ENCODE measurements around the gene ARHGEF10L.

Gene ARHGEF10L

DNA sequence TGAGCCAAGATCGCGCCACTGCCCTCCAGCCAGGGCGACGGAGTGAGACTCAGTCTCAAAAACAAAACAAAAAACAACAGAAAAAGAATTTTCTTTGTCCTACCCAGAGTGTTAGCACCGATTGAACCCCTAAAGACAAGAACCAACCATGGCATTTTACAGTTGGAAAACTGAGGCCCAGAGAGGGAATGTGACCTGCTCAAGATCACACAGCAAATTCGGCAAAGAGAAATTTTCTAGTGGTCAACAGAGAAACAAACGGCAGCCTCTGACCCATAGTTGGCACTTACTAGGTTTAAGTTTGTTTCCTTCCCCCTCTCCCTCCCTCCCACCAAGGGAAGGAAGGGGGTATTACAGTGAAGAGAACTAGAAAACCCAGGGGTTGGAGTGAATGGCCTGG is 195.1 kb downstream of the ARHGEF10L start:
- CTCF ChIA-PET = no interaction called here

DNA sequence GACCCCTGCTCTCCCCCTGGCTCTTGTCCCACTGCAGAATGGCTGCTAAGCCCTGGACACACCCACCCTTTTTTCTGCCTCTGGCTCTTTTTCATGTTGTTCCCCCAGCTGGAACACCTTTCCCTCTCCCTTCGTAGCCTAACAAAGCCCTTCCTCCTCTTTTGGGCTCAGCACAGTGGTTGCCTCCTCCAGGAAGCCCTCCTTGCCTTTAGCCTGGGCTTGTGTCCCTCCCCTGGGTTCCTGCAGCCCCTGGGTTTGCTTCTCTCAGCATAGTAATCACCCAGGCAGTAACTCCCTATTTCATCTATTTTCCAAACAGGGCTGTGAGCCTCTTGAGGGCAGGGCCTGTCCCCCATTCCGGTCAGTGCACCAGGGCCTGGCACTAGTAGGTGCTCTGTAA is 195.8 kb downstream of the ARHGEF10L start:
- Histone ChIP-seq H3K9me3 (ENCODE audit: control insufficient read depth, insufficient read depth, low read depth, low read length) (no peaks in the 10 kb centered on the region), H3K36me3 (ENCODE audit: control insufficient read depth in 2 of 2, insufficient read depth in 1 of 2, low read length in 2 of 2) (no peaks in the 10 kb centered on the region), H3K4me1 (ENCODE audit: control insufficient read depth, insufficient read depth, low read length) (no peaks in the 10 kb centered on the region), H3K4me3 (ENCODE audit: low read depth, low read length) (no peak overlapping the region), H3K27ac (ENCODE audit: extremely low read depth, low read depth, low read length) (no peak overlapping the region)
- 0 out of 2 replicates have a peak, but pooled peaks have one; percentile 22 for TF ChIP-seq ZBTB8A (tag by site-specific recombination; IDR thresholded peaks at IDR 0.05)
- TF ChIP-seq ZNF169 (tag by site-specific recombination; IDR thresholded peaks at IDR 0.05) = no peak
- ChIA-PET POLR2A (no interaction called here), CTCF (no interaction called here)

More for the DNA sequence above, 195.1 kb downstream of the ARHGEF10L start:
- no peaks in the 10 kb centered on the region for H3K4me1 ChIP-seq (ENCODE audit: control insufficient read depth, insufficient read depth, low read length)
- no peak overlapping the region for H3K4me3 ChIP-seq (ENCODE audit: low read depth, low read length)
- H3K36me3 ChIP-seq (ENCODE audit: control insufficient read depth in 2 of 2, insufficient read depth in 1 of 2, low read length in 2 of 2) = no peaks in the 10 kb centered on the region
- POLR2A ChIA-PET = no interaction called here
- no peaks in the 10 kb centered on the region for H3K9me3 ChIP-seq (ENCODE audit: control insufficient read depth, insufficient read depth, low read depth, low read length)
- TF ChIP-seq ZNF843 (tag by site-specific recombination; IDR thresholded peaks at IDR 0.05) (no peak), KLF7 (tag by site-specific recombination; IDR thresholded peaks at IDR 0.05; ENCODE audit: borderline replicate concordance) (no peak), ZNF549 (tag by site-specific recombination; IDR thresholded peaks at IDR 0.05) (no peak), ZNF555 (tag by site-specific recombination; conservative IDR thresholded peaks at IDR 0.05) (no peak), ZNF768 (tag by site-specific recombination; IDR thresholded peaks at IDR 0.05) (peak; percentile 86), ZNF146 (tag by site-specific recombination; IDR thresholded peaks at IDR 0.05) (no peak), SCRT2 (tag by site-specific recombination; IDR thresholded peaks at IDR 0.05) (no peak)
- TF ChIP-seq, protein P1, sequence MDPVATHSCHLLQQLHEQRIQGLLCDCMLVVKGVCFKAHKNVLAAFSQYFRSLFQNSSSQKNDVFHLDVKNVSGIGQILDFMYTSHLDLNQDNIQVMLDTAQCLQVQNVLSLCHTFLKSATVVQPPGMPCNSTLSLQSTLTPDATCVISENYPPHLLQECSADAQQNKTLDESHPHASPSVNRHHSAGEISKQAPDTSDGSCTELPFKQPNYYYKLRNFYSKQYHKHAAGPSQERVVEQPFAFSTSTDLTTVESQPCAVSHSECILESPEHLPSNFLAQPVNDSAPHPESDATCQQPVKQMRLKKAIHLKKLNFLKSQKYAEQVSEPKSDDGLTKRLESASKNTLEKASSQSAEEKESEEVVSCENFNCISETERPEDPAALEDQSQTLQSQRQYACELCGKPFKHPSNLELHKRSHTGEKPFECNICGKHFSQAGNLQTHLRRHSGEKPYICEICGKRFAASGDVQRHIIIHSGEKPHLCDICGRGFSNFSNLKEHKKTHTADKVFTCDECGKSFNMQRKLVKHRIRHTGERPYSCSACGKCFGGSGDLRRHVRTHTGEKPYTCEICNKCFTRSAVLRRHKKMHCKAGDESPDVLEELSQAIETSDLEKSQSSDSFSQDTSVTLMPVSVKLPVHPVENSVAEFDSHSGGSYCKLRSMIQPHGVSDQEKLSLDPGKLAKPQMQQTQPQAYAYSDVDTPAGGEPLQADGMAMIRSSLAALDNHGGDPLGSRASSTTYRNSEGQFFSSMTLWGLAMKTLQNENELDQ (tag by site-specific recombination; IDR thresholded peaks at IDR 0.05; ENCODE audit: low read depth) = no peak
- TF ChIP-seq, protein P2, sequence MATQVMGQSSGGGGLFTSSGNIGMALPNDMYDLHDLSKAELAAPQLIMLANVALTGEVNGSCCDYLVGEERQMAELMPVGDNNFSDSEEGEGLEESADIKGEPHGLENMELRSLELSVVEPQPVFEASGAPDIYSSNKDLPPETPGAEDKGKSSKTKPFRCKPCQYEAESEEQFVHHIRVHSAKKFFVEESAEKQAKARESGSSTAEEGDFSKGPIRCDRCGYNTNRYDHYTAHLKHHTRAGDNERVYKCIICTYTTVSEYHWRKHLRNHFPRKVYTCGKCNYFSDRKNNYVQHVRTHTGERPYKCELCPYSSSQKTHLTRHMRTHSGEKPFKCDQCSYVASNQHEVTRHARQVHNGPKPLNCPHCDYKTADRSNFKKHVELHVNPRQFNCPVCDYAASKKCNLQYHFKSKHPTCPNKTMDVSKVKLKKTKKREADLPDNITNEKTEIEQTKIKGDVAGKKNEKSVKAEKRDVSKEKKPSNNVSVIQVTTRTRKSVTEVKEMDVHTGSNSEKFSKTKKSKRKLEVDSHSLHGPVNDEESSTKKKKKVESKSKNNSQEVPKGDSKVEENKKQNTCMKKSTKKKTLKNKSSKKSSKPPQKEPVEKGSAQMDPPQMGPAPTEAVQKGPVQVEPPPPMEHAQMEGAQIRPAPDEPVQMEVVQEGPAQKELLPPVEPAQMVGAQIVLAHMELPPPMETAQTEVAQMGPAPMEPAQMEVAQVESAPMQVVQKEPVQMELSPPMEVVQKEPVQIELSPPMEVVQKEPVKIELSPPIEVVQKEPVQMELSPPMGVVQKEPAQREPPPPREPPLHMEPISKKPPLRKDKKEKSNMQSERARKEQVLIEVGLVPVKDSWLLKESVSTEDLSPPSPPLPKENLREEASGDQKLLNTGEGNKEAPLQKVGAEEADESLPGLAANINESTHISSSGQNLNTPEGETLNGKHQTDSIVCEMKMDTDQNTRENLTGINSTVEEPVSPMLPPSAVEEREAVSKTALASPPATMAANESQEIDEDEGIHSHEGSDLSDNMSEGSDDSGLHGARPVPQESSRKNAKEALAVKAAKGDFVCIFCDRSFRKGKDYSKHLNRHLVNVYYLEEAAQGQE (tag by site-specific recombination; IDR thresholded peaks at IDR 0.05) = no peak
- no peak overlapping the region for H3K27ac ChIP-seq (ENCODE audit: extremely low read depth, low read depth, low read length)

DNA sequence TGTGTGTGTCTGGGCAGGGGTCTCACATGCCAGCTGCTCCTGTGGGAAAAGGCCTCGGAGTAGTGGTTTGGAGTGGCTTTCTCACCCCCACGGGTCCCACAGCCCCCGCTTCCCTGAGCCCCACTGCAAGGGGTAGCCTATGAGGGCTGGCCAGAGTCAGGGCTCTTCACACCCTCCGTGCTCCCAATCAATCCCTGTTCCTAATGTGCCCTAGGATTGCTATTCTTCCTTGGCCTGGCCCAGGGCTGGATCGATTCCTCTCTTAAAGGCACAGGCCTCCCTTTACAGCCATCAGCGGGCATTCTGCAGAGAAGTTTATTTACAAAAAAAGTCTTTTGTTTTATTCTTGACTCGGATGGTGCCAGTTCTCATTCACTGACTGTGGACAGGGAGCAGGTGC is 196.3 kb downstream of the ARHGEF10L start:
- Histone ChIP-seq H3K27ac (ENCODE audit: extremely low read depth, low read depth, low read length) (no peak overlapping the region), H3K36me3 (ENCODE audit: control insufficient read depth in 2 of 2, insufficient read depth in 1 of 2, low read length in 2 of 2) (no peaks in the 10 kb centered on the region), H3K4me1 (ENCODE audit: control insufficient read depth, insufficient read depth, low read length) (no peaks in the 10 kb centered on the region), H3K9me3 (ENCODE audit: control insufficient read depth, insufficient read depth, low read depth, low read length) (no peaks in the 10 kb centered on the region), H3K4me3 (ENCODE audit: low read depth, low read length) (no peak overlapping the region)
- ChIA-PET POLR2A (no interaction called here), CTCF (no interaction called here)
- TF ChIP-seq, protein P3, sequence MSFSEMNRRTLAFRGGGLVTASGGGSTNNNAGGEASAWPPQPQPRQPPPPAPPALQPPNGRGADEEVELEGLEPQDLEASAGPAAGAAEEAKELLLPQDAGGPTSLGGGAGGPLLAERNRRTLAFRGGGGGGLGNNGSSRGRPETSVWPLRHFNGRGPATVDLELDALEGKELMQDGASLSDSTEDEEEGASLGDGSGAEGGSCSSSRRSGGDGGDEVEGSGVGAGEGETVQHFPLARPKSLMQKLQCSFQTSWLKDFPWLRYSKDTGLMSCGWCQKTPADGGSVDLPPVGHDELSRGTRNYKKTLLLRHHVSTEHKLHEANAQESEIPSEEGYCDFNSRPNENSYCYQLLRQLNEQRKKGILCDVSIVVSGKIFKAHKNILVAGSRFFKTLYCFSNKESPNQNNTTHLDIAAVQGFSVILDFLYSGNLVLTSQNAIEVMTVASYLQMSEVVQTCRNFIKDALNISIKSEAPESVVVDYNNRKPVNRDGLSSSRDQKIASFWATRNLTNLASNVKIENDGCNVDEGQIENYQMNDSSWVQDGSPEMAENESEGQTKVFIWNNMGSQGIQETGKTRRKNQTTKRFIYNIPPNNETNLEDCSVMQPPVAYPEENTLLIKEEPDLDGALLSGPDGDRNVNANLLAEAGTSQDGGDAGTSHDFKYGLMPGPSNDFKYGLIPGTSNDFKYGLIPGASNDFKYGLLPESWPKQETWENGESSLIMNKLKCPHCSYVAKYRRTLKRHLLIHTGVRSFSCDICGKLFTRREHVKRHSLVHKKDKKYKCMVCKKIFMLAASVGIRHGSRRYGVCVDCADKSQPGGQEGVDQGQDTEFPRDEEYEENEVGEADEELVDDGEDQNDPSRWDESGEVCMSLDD (tag by site-specific recombination; IDR thresholded peaks at IDR 0.05) = no peak
- TF ChIP-seq ZNF555 (tag by site-specific recombination; conservative IDR thresholded peaks at IDR 0.05) (no peak), ZNF350 (tag by site-specific recombination; IDR thresholded peaks at IDR 0.05) (no peak), ZNF558 (tag by site-specific recombination; IDR thresholded peaks at IDR 0.05) (no peak), ZNF658 (tag by site-specific recombination; IDR thresholded peaks at IDR 0.05) (no peak), ZNF341 (tag by site-specific recombination; IDR thresholded peaks at IDR 0.05; ENCODE audit: low read depth) (no peak), ZNF792 (tag by site-specific recombination; IDR thresholded peaks at IDR 0.05) (no peak)
- TF ChIP-seq, protein P4, sequence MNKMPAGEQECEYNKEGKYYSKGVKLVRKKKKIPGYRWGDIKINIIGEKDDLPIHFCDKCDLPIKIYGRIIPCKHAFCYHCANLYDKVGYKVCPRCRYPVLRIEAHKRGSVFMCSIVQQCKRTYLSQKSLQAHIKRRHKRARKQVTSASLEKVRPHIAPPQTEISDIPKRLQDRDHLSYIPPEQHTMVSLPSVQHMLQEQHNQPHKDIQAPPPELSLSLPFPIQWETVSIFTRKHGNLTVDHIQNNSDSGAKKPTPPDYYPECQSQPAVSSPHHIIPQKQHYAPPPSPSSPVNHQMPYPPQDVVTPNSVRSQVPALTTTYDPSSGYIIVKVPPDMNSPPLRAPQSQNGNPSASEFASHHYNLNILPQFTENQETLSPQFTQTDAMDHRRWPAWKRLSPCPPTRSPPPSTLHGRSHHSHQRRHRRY (tag by site-specific recombination; IDR thresholded peaks at IDR 0.05) = no peak
- TF ChIP-seq, protein P5, sequence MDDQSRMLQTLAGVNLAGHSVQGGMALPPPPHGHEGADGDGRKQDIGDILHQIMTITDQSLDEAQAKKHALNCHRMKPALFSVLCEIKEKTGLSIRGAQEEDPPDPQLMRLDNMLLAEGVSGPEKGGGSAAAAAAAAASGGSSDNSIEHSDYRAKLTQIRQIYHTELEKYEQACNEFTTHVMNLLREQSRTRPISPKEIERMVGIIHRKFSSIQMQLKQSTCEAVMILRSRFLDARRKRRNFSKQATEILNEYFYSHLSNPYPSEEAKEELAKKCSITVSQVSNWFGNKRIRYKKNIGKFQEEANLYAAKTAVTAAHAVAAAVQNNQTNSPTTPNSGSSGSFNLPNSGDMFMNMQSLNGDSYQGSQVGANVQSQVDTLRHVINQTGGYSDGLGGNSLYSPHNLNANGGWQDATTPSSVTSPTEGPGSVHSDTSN (CRISPR knock-in tag; IDR thresholded peaks at IDR 0.05) = no peak
